Caco-2 (cell line): Measurements from ENCODE around the gene CCDC170. TPM values are rescaled to one million over a fixed set of nuclear protein-coding genes. Genes with fewer than 3 reads are reported as not detected.

Experiments used
- BruUV-seq: library from RNA; stranded (reverse); fragments of 400-500 nt; replicated peaks from 2 replicates; lab custom pipeline; 2021; lab: Mats Ljungman, UMichigan
- CTCF ChIA-PET: fragments of 300-600 bp; sonication (Branson Sonifier 250); formaldehyde crosslinking; loops from one replicate; lab custom pipeline; 2022; ENCODE audit warnings: antibody characterized with exemption; lab: Charles Lee
- POLR2A ChIA-PET: fragments of 300-600 bp; sonication (Branson Sonifier 250); formaldehyde crosslinking; loops from one replicate; lab custom pipeline; 2022; ENCODE audit warnings: antibody characterized with exemption; lab: Charles Lee
- DNase-seq, 2 experiments: peaks; one replicate each; pipeline versions ENCODE4 v3.0.0 to v3.0.0-alpha.2; 2020 to 2022
- H3K27me3 ChIP-seq: replicated peaks from 2 replicates; pipeline ENCODE4 v1.6.0; 2011; ENCODE audit warnings: low read length; ENCODE audit not compliant: control insufficient read depth, insufficient read depth
- H3K36me3 ChIP-seq: 2 replicates; pipeline ENCODE4 v1.5.1; 2011; ENCODE audit warnings: low read length; ENCODE audit not compliant: control insufficient read depth, insufficient read depth
- H3K4me1 ChIP-seq: fragments of 250-450 bp; sonication (Bioruptor Pico); 2 replicates; pipeline ENCODE4 v1.5.1; 2020; ENCODE audit warnings: mild to moderate bottlenecking
- H3K4me3 ChIP-seq: 2 replicates; pipeline ENCODE4 v1.5.1; 2011; ENCODE audit warnings: low read depth, mild to moderate bottlenecking, control low read depth, low read length
- H3K9me3 ChIP-seq: fragments of 250-450 bp; sonication (Bioruptor Pico); 2 replicates; pipeline ENCODE4 v1.5.1; 2020; ENCODE audit warnings: mild to moderate bottlenecking, moderate library complexity
- H3K27ac Mint-ChIP-seq: one replicate; pipeline ENCODE4 v1.8.0; 2022; ENCODE audit warnings: mixed read lengths; ENCODE audit not compliant: unreplicated experiment
- H3K27me3 Mint-ChIP-seq: one replicate; pipeline ENCODE4 v1.8.0; 2022; ENCODE audit warnings: mixed read lengths; ENCODE audit not compliant: insufficient read depth, unreplicated experiment
- H3K36me3 Mint-ChIP-seq: one replicate; pipeline ENCODE4 v1.8.0; 2022; ENCODE audit warnings: mild to moderate bottlenecking, mixed read lengths; ENCODE audit not compliant: insufficient read depth, unreplicated experiment
- H3K4me1 Mint-ChIP-seq: one replicate; pipeline ENCODE4 v1.8.0; 2022; ENCODE audit warnings: low read depth, mixed read lengths; ENCODE audit not compliant: unreplicated experiment
- H3K4me3 Mint-ChIP-seq: one replicate; pipeline ENCODE4 v1.8.0; 2022; ENCODE audit warnings: mild to moderate bottlenecking, moderate library complexity, mixed read lengths; ENCODE audit not compliant: unreplicated experiment
- H3K9me3 Mint-ChIP-seq: one replicate; pipeline ENCODE4 v1.8.0; 2022; ENCODE audit warnings: mixed read lengths; ENCODE audit not compliant: unreplicated experiment
- intact Hi-C: fragments of 100-400 bp; cut with micrococcal nuclease; formaldehyde crosslinking; loops from one replicate; pipeline ENCODE4 v1.10.0; 2022; ENCODE audit not compliant: unreplicated experiment
- total RNA-seq: library from RNA; stranded (reverse); gene quantifications from 2 replicates; pipeline ENCODE4 v1.2.3, GENCODE V29; 2022
- TF ChIP-seq, protein P1 (sequence below), 2 experiments: fragments of 200-600 bp in 1 of 2; IDR thresholded peaks; 1 replicate in 1 of 2; 2 replicates in 1 of 2; pipeline versions ENCODE4 v1.5.1 to v1.8.0; 2011 to 2022; ENCODE audit warnings: antibody characterized with exemption in 1 of 2, control low read depth in 1 of 2, inconsistent platforms in 1 of 2, low read depth in 1 of 2, low read length in 1 of 2, mild to moderate bottlenecking in 1 of 2, moderate library complexity in 1 of 2; ENCODE audit not compliant: insufficient read depth in 1 of 2, severe bottlenecking in 1 of 2, unreplicated experiment in 1 of 2

The CCDC170 gene
- total RNA-seq, 1 experiment from 2014 or later: 6.8 TPM

DNA sequence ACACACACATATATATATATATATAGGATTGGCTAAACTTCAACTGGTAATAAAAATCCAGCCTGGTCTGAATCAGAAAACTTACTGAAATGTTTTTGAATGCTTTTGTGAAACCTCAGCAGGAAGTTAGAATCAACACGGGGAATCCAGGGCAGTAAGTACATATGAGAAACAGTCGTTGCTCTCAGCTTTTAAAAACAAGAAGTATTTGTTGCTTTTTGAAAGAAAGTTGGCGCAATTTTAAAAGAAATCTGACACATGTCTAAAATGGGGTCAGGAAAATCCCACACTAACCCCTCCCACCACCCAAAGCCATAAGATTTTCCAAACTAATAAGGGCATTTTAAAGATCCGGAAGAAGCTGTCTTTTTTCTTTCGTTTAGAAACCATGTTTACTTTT is 11.5 kb upstream of the CCDC170 start:
- CTCF ChIA-PET: interaction anchor here (0.5 to 0.6 kb wide), 2 partner anchors 57 to 184 kb away, joined by 3 to 4 read pairs; no protein-coding TSS in a partner anchor
- no peaks in the 10 kb centered on the region for H3K36me3 Mint-ChIP-seq

DNA sequence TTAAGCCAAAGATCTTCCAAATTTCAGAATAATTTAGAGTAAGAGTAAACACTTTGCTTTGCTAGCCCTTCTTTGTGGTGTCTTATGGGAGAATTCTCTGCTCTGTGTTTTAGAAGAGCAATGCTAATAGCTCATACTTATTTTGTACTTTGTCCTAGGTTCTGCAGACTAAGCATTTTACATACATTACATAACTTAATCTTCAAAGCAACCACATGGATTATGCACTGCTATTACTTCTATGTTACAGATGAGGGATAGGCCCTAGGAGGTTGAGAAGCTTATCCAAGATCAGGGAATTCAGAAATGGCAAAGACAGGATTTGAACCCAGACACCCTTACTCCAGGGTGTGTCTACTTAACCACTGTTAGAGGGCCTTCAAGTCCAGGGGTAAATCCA is 9.8 kb upstream of the CCDC170 start:
- Mint-ChIP-seq H3K9me3 (no peaks in the 10 kb centered on the region), H3K4me3 (no peak overlapping the region), H3K27me3 (no peaks in the 10 kb centered on the region), H3K27ac (no peak overlapping the region), H3K36me3 (no peaks in the 10 kb centered on the region), H3K4me1 (peaks cover 7% of the 10 kb centered on the region)
- ChIA-PET CTCF (interaction anchor here (0.6 kb wide), 1 partner anchor 214 kb away, joined by 3 read pairs; no protein-coding TSS in a partner anchor), POLR2A (no interaction called here)
- BruUV-seq: no TSS peak
- intact Hi-C loops: no loop called here
- TF ChIP-seq, protein P1, sequence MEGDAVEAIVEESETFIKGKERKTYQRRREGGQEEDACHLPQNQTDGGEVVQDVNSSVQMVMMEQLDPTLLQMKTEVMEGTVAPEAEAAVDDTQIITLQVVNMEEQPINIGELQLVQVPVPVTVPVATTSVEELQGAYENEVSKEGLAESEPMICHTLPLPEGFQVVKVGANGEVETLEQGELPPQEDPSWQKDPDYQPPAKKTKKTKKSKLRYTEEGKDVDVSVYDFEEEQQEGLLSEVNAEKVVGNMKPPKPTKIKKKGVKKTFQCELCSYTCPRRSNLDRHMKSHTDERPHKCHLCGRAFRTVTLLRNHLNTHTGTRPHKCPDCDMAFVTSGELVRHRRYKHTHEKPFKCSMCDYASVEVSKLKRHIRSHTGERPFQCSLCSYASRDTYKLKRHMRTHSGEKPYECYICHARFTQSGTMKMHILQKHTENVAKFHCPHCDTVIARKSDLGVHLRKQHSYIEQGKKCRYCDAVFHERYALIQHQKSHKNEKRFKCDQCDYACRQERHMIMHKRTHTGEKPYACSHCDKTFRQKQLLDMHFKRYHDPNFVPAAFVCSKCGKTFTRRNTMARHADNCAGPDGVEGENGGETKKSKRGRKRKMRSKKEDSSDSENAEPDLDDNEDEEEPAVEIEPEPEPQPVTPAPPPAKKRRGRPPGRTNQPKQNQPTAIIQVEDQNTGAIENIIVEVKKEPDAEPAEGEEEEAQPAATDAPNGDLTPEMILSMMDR (IDR thresholded peaks at IDR 0.05; ENCODE audit: insufficient read depth in 1 of 2, low read depth in 1 of 2, low read length in 1 of 2, severe bottlenecking in 1 of 2, unreplicated experiment in 1 of 2): no peak
- H3K4me3 ChIP-seq: no peak overlapping the region
- H3K36me3 ChIP-seq: no peaks in the 10 kb centered on the region
- H3K27me3 ChIP-seq: no peaks in the 10 kb centered on the region
- H3K4me1 ChIP-seq: no peaks in the 10 kb centered on the region
- DNase-seq: no peak
- H3K9me3 ChIP-seq: no peaks in the 10 kb centered on the region

More for the DNA sequence above, 11.5 kb upstream of the CCDC170 start:
- TF ChIP-seq, protein P1 (IDR thresholded peaks at IDR 0.05; ENCODE audit: insufficient read depth in 1 of 2, low read depth in 1 of 2, low read length in 1 of 2, severe bottlenecking in 1 of 2, unreplicated experiment in 1 of 2): no peak
- Histone ChIP-seq H3K36me3 (no peaks in the 10 kb centered on the region), H3K4me3 (no peak overlapping the region), H3K9me3 (no peaks in the 10 kb centered on the region), H3K4me1 (no peaks in the 10 kb centered on the region), H3K27me3 (no peaks in the 10 kb centered on the region)
- POLR2A ChIA-PET: no interaction called here
- H3K27ac Mint-ChIP-seq: no peak overlapping the region
- no peak for DNase-seq
- BruUV-seq: no TSS peak
- H3K9me3 Mint-ChIP-seq: no peaks in the 10 kb centered on the region
- H3K27me3 Mint-ChIP-seq: no peaks in the 10 kb centered on the region
- H3K4me3 Mint-ChIP-seq: no peak overlapping the region
- H3K4me1 Mint-ChIP-seq: peaks cover 7% of the 10 kb centered on the region
- intact Hi-C loops: no loop called here

DNA sequence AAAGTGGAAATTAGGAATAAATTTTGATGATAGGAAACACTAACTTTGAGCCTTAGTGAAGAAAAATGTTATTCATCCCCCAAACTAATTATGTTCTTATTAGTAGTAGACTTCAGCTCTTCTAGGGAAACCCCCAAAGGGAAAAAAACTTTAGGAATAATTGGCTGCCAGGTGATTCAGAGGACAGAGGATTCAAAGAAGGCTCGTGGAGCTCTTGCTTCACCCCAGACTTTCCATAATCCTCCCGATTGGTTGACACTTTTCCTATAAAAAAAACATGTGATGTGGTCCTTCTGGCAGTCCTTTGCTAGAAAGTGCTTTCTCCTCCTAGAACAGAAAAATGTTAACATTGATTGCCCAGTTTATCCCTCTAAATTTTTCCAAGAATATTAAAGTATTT is 5.6 kb upstream of the CCDC170 start:
- intact Hi-C loops: no loop called here
- H3K27me3 ChIP-seq: no peaks in the 10 kb centered on the region
- Mint-ChIP-seq H3K4me3 (no peak overlapping the region), H3K9me3 (no peaks in the 10 kb centered on the region), H3K27ac (no peak overlapping the region), H3K4me1 (peaks cover 7% of the 10 kb centered on the region), H3K27me3 (no peaks in the 10 kb centered on the region), H3K36me3 (no peaks in the 10 kb centered on the region)
- ChIA-PET CTCF (no interaction called here), POLR2A (no interaction called here)
- no peak for DNase-seq
- peaks cover 4% of the 10 kb centered on the region; the same call in 1 of the 2 replicates for H3K4me1 ChIP-seq
- H3K36me3 ChIP-seq: no peaks in the 10 kb centered on the region
- no peaks in the 10 kb centered on the region for H3K9me3 ChIP-seq
- TF ChIP-seq, protein P1 (IDR thresholded peaks at IDR 0.05; ENCODE audit: insufficient read depth in 1 of 2, low read depth in 1 of 2, low read length in 1 of 2, severe bottlenecking in 1 of 2, unreplicated experiment in 1 of 2): no peak
- BruUV-seq: no TSS peak
- no peak overlapping the region for H3K4me3 ChIP-seq
